SK-N-SH treated with all-trans-retinoic acid at 6 μM for 48 hours (cell line): Measurements from ENCODE around the gene COCH.
"Not testable (repeated sequence)": the region's sequence is repeated elsewhere in the genome, so short reads cannot be mapped to it uniquely, and the experiment has no call there.

Experiments
- ATAC-seq: fragments of 200-7000 bp; cut with Tn5 transposase; 3 replicates; pipeline ENCODE4 v1.9.1; 2020; ENCODE audit warnings: mild to moderate bottlenecking, moderate library complexity
- ARNTL ChIP-seq: fragments of 450-650 bp; formaldehyde crosslinking; IDR thresholded peaks from 2 replicates; pipeline ENCODE4 v1.5.0; 2020; ENCODE audit warnings: low read depth, mild to moderate bottlenecking, moderate library complexity, borderline replicate concordance
- BACH2 ChIP-seq: fragments of 250-450 bp; sonication (Bioruptor Pico); IDR thresholded peaks from 2 replicates; pipeline ENCODE4 v1.9.0; 2021; ENCODE audit warnings: mild to moderate bottlenecking, borderline replicate concordance
- CSDC2 ChIP-seq: fragments of 250-450 bp; sonication (Bioruptor Pico); IDR thresholded peaks from 2 replicates; pipeline ENCODE4 v1.5.0; 2020; ENCODE audit warnings: mild to moderate bottlenecking, moderate library complexity
- ESRRG ChIP-seq: fragments of 250-450 bp; sonication (Bioruptor Pico); IDR thresholded peaks from 2 replicates; pipeline ENCODE4 v1.6.1; 2021; ENCODE audit warnings: mild to moderate bottlenecking
- GLIS3 ChIP-seq: fragments of 250-450 bp; sonication (Bioruptor Pico); IDR thresholded peaks from 2 replicates; pipeline ENCODE4 v1.5.0; 2020; ENCODE audit warnings: mild to moderate bottlenecking, moderate library complexity
- ISL1 ChIP-seq: fragments of 250-450 bp; sonication (Bioruptor Pico); IDR thresholded peaks from 2 replicates; pipeline ENCODE4 v2.1.2; 2022; ENCODE audit warnings: mild to moderate bottlenecking, moderate library complexity
- OSR1 ChIP-seq: fragments of 250-450 bp; sonication (Bioruptor Pico); IDR thresholded peaks from 2 replicates; pipeline ENCODE4 v1.8.0; 2022; ENCODE audit warnings: moderate library complexity, mild to moderate bottlenecking, inconsistent platforms
- PPARA ChIP-seq: fragments of 250-450 bp; sonication (Bioruptor Pico); IDR thresholded peaks from 2 replicates; pipeline ENCODE4 v1.5.0; 2020; ENCODE audit warnings: mild to moderate bottlenecking, borderline replicate concordance
- RARB ChIP-seq: fragments of 250-450 bp; sonication (Bioruptor Pico); IDR thresholded peaks from 2 replicates; pipeline ENCODE4 v1.8.0; 2021; ENCODE audit warnings: mild to moderate bottlenecking, moderate library complexity
- SNAI2 ChIP-seq: fragments of 250-450 bp; sonication (Bioruptor Pico); IDR thresholded peaks from 2 replicates; pipeline ENCODE4 v1.5.0; 2020; ENCODE audit warnings: mild to moderate bottlenecking, moderate library complexity
- TOX ChIP-seq: fragments of 250-450 bp; sonication (Bioruptor Pico); IDR thresholded peaks from 2 replicates; pipeline ENCODE4 v1.8.0; 2021; ENCODE audit warnings: mild to moderate bottlenecking, moderate library complexity, borderline replicate concordance
- ZC3H10 ChIP-seq: fragments of 250-450 bp; sonication (Bioruptor Pico); IDR thresholded peaks from 2 replicates; pipeline ENCODE4 v1.5.1; 2021; ENCODE audit warnings: mild to moderate bottlenecking, moderate library complexity
- ZFP3 ChIP-seq: fragments of 250-450 bp; sonication (Bioruptor Pico); IDR thresholded peaks from 2 replicates; pipeline ENCODE4 v1.5.0; 2020; ENCODE audit warnings: mild to moderate bottlenecking, moderate library complexity
- ZFP30 ChIP-seq: fragments of 450-650 bp; formaldehyde crosslinking; IDR thresholded peaks from 2 replicates; pipeline ENCODE4 v1.5.0; 2022; ENCODE audit warnings: mild to moderate bottlenecking, moderate library complexity
- ZNF565 ChIP-seq: fragments of 450-650 bp; formaldehyde crosslinking; conservative IDR thresholded peaks from 2 replicates; pipeline ENCODE4 v1.5.0; 2020; ENCODE audit warnings: low read depth, mild to moderate bottlenecking, moderate library complexity
- ZNF70 ChIP-seq: fragments of 450-650 bp; formaldehyde crosslinking; IDR thresholded peaks from 2 replicates; pipeline ENCODE4 v1.5.0; 2020; ENCODE audit warnings: mild to moderate bottlenecking, moderate library complexity
- ZNF8 ChIP-seq: fragments of 450-650 bp; formaldehyde crosslinking; IDR thresholded peaks from 2 replicates; pipeline ENCODE4 v1.5.0; 2020; ENCODE audit warnings: mild to moderate bottlenecking, moderate library complexity
- TF ChIP-seq, protein P1 (sequence below): fragments of 250-450 bp; sonication (Bioruptor Pico); IDR thresholded peaks from 2 replicates; pipeline ENCODE4 v1.5.1; 2020; ENCODE audit warnings: low read depth, mild to moderate bottlenecking, moderate library complexity
- TF ChIP-seq, protein P2 (sequence below): fragments of 250-450 bp; sonication (Bioruptor Pico); IDR thresholded peaks from 2 replicates; pipeline ENCODE4 v1.5.1; 2021; ENCODE audit warnings: mild to moderate bottlenecking, moderate library complexity
- TF ChIP-seq, protein P3 (sequence below): fragments of 250-450 bp; sonication (Bioruptor Pico); IDR thresholded peaks from 2 replicates; pipeline ENCODE4 v1.8.0; 2021; ENCODE audit warnings: low read depth, mild to moderate bottlenecking, moderate library complexity, borderline replicate concordance
- TF ChIP-seq, protein P4 (sequence below): fragments of 250-450 bp; sonication (Bioruptor Pico); IDR thresholded peaks from 2 replicates; pipeline ENCODE4 v1.5.0; 2020; ENCODE audit warnings: mild to moderate bottlenecking, moderate library complexity
- TF ChIP-seq, protein P5 (sequence below): fragments of 250-450 bp; sonication (Bioruptor Pico); IDR thresholded peaks from 2 replicates; pipeline ENCODE4 v1.8.0; 2020; ENCODE audit warnings: mild to moderate bottlenecking, moderate library complexity, borderline replicate concordance

Gene COCH

DNA sequence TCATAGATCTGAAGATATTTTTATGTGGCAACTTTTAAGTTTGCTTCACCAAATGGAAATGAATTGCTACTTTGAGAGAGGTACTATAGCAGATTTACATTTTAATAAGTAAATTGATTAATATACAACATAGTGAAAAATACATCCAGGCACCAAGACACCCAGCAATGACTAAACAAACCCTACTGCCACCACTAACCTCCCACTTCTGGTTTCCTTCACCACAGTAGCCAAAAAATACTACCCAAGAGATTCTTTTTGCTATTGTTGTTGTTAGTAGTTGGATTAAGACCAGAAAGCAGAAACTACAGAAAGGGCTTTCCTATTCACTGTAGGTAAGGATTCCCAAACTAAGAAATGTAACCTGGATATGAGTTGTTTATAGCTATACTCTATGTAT, 54.1 kb downstream of the COCH start (continued):
- no peak for TF ChIP-seq ZNF8
- no peak for TF ChIP-seq GLIS3 (CRISPR knock-in tag)

DNA sequence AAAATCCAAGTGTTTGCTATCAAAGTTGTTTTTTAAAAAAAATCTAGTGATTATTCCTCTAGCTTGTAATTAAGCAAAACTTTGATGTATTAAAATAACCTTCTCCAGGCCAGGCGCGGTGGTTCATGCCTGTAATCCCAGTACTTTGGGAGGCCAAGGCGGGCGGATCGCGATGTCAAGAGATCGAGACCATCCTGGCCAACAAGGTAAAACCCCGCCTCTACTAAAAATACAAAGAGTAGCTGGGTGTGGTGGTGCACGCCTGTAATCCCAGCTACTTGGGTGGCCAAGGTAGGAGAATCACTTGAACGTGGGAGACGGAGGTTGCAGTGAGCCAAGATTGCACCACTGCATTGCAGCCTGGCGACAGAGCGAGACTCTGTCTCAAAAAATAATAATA, 59.6 kb downstream of the COCH start:
- ATAC-seq = not testable (repeated sequence)

DNA sequence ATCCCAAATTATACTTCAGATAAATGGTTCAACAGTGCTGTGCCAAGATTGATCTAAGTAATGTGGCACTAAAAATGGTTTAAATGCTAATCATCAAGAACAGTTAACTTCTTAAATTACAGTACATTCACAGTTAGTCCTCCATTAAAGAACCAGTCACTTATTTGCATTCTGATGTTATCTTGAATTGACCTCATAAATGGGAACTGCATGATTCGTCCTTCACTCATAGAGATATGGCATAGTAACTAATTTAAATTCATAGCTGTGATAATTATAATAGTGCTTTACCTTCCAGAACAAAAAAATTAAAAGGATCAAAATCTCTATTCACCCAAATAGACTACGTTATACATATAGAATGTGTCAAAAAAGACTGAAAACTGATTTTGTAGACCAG, 61.1 kb downstream of the COCH start:
- TF ChIP-seq CSDC2 (CRISPR knock-in tag) (no peak), ISL1 (no peak), OSR1 (no peak), ARNTL (no peak), ZFP3 (CRISPR knock-in tag) (no peak), ZNF70 (CRISPR knock-in tag) (no peak), SNAI2 (CRISPR knock-in tag) (no peak), PPARA (CRISPR knock-in tag) (no peak), BACH2 (no peak), ZFP30 (CRISPR knock-in tag) (no peak), ESRRG (CRISPR knock-in tag) (no peak), RARB (no peak), TOX (no peak), ZC3H10 (CRISPR knock-in tag) (no peak), ZNF8 (no peak)
- TF ChIP-seq, protein P1, sequence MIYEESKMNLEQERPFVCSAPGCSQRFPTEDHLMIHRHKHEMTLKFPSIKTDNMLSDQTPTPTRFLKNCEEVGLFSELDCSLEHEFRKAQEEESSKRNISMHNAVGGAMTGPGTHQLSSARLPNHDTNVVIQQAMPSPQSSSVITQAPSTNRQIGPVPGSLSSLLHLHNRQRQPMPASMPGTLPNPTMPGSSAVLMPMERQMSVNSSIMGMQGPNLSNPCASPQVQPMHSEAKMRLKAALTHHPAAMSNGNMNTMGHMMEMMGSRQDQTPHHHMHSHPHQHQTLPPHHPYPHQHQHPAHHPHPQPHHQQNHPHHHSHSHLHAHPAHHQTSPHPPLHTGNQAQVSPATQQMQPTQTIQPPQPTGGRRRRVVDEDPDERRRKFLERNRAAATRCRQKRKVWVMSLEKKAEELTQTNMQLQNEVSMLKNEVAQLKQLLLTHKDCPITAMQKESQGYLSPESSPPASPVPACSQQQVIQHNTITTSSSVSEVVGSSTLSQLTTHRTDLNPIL (CRISPR knock-in tag) = no peak
- TF ChIP-seq, protein P2, sequence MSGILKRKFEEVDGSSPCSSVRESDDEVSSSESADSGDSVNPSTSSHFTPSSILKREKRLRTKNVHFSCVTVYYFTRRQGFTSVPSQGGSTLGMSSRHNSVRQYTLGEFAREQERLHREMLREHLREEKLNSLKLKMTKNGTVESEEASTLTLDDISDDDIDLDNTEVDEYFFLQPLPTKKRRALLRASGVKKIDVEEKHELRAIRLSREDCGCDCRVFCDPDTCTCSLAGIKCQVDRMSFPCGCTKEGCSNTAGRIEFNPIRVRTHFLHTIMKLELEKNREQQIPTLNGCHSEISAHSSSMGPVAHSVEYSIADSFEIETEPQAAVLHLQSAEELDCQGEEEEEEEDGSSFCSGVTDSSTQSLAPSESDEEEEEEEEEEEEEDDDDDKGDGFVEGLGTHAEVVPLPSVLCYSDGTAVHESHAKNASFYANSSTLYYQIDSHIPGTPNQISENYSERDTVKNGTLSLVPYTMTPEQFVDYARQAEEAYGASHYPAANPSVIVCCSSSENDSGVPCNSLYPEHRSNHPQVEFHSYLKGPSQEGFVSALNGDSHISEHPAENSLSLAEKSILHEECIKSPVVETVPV (CRISPR knock-in tag) = no peak
- TF ChIP-seq, protein P3, sequence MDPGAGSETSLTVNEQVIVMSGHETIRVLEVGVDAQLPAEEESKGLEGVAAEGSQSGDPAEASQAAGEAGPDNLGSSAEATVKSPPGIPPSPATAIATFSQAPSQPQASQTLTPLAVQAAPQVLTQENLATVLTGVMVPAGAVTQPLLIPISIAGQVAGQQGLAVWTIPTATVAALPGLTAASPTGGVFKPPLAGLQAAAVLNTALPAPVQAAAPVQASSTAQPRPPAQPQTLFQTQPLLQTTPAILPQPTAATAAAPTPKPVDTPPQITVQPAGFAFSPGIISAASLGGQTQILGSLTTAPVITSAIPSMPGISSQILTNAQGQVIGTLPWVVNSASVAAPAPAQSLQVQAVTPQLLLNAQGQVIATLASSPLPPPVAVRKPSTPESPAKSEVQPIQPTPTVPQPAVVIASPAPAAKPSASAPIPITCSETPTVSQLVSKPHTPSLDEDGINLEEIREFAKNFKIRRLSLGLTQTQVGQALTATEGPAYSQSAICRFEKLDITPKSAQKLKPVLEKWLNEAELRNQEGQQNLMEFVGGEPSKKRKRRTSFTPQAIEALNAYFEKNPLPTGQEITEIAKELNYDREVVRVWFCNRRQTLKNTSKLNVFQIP = no peak
- TF ChIP-seq, protein P4, sequence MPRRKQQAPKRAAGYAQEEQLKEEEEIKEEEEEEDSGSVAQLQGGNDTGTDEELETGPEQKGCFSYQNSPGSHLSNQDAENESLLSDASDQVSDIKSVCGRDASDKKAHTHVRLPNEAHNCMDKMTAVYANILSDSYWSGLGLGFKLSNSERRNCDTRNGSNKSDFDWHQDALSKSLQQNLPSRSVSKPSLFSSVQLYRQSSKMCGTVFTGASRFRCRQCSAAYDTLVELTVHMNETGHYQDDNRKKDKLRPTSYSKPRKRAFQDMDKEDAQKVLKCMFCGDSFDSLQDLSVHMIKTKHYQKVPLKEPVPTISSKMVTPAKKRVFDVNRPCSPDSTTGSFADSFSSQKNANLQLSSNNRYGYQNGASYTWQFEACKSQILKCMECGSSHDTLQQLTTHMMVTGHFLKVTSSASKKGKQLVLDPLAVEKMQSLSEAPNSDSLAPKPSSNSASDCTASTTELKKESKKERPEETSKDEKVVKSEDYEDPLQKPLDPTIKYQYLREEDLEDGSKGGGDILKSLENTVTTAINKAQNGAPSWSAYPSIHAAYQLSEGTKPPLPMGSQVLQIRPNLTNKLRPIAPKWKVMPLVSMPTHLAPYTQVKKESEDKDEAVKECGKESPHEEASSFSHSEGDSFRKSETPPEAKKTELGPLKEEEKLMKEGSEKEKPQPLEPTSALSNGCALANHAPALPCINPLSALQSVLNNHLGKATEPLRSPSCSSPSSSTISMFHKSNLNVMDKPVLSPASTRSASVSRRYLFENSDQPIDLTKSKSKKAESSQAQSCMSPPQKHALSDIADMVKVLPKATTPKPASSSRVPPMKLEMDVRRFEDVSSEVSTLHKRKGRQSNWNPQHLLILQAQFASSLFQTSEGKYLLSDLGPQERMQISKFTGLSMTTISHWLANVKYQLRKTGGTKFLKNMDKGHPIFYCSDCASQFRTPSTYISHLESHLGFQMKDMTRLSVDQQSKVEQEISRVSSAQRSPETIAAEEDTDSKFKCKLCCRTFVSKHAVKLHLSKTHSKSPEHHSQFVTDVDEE (CRISPR knock-in tag) = no peak
- TF ChIP-seq, protein P5, sequence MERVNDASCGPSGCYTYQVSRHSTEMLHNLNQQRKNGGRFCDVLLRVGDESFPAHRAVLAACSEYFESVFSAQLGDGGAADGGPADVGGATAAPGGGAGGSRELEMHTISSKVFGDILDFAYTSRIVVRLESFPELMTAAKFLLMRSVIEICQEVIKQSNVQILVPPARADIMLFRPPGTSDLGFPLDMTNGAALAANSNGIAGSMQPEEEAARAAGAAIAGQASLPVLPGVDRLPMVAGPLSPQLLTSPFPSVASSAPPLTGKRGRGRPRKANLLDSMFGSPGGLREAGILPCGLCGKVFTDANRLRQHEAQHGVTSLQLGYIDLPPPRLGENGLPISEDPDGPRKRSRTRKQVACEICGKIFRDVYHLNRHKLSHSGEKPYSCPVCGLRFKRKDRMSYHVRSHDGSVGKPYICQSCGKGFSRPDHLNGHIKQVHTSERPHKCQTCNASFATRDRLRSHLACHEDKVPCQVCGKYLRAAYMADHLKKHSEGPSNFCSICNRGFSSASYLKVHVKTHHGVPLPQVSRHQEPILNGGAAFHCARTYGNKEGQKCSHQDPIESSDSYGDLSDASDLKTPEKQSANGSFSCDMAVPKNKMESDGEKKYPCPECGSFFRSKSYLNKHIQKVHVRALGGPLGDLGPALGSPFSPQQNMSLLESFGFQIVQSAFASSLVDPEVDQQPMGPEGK (CRISPR knock-in tag) = no peak
- no peak for ATAC-seq

DNA sequence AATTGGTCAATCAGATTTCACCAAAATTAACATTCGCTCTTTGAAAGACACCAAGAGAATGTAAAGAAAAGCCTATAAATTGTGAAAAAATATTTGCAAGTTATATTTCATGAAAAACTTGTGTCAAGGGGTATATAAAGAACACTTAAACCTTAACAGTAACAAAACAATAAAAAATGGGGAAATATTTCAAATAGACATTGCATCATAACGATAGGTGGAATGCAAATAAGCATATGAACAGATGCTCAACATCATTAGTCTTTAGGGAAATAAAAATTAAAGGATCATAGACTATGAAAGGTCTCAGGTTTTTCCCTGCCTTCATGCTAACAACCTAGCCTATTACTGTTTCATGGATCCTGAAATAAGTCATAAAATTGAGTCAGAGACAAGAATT, 64.3 kb downstream of the COCH start:
- ATAC-seq = no peak
- no peak for TF ChIP-seq PPARA (CRISPR knock-in tag)
- no peak for TF ChIP-seq GLIS3 (CRISPR knock-in tag)
- no peak for TF ChIP-seq RARB
- no peak for TF ChIP-seq ISL1
- TF ChIP-seq, protein P3 = no peak
- no peak for TF ChIP-seq CSDC2 (CRISPR knock-in tag)
- TF ChIP-seq ARNTL = no peak
- no peak for TF ChIP-seq ZFP3 (CRISPR knock-in tag)
- TF ChIP-seq, protein P4 (CRISPR knock-in tag) = no peak
- TF ChIP-seq BACH2 = no peak
- TF ChIP-seq OSR1 = no peak
- no peak for TF ChIP-seq ZNF565 (CRISPR knock-in tag)
- no peak for TF ChIP-seq ZFP30 (CRISPR knock-in tag)
- TF ChIP-seq, protein P1 (CRISPR knock-in tag) = no peak
